GM18526 (cell line): Measurements from ENCODE around the gene ACHE.

Source experiments
- POLR2A ChIP-seq: IDR thresholded peaks from 3 replicates; pipeline ENCODE4 v1.6.1; 2011; ENCODE audit not compliant: insufficient read length; ENCODE audit errors: extremely low read depth

ACHE gene

GRCh38 chr7:100895701-100895955, at the start of gene ACHE:
ACHE (minus strand) TSS chr7:100895888; CDS start chr7:100894232, 1,656 bp downstream.
- no peak for TF ChIP-seq POLR2A

GRCh38 chr7:100944138-100944537, 48.5 kb upstream of the ACHE start:
- TF ChIP-seq POLR2A: no peak

- TF ChIP-seq POLR2A: no peak
Observed at GRCh38 chr7:100943693-100944092, 48.0 kb upstream of the ACHE start.

- TF ChIP-seq POLR2A: no peak
Observed at GRCh38 chr7:100942045-100942774, 46.5 kb upstream of the ACHE start.

- TF ChIP-seq POLR2A: no peak
Observed at GRCh38 chr7:100933734-100934133, 38.0 kb upstream of the ACHE start.

- no peak for TF ChIP-seq POLR2A
Observed at GRCh38 chr7:100929808-100930174, 34.1 kb upstream of the ACHE start.

GRCh38 chr7:100921039-100921438, 25.4 kb upstream of the ACHE start:
- no peak for TF ChIP-seq POLR2A

GRCh38 chr7:100914879-100915447, 19.3 kb upstream of the ACHE start:
- TF ChIP-seq POLR2A: no peak

GRCh38 chr7:100914208-100914878, 18.7 kb upstream of the ACHE start:
- no peak for TF ChIP-seq POLR2A

GRCh38 chr7:100911484-100911883, 15.8 kb upstream of the ACHE start:
- no peak for TF ChIP-seq POLR2A

- no peak for TF ChIP-seq POLR2A
Observed at GRCh38 chr7:100908512-100908911, 12.8 kb upstream of the ACHE start.

GRCh38 chr7:100902638-100903037, 7.0 kb upstream of the ACHE start:
- TF ChIP-seq POLR2A: no peak

- TF ChIP-seq POLR2A: no peak
Observed at GRCh38 chr7:100901921-100902332, 6.2 kb upstream of the ACHE start.

- no peak for TF ChIP-seq POLR2A
Observed at GRCh38 chr7:100900978-100901377, 5.3 kb upstream of the ACHE start.

- no peak for TF ChIP-seq POLR2A
Observed at GRCh38 chr7:100899432-100899831, 3.7 kb upstream of the ACHE start.

- no peak for TF ChIP-seq POLR2A
Observed at GRCh38 chr7:100897772-100898454, 2.2 kb upstream of the ACHE start.
